K562 (cell line): ENCODE data around the gene NARF.

Experiments used
- CHD4 ChIP-seq: fragments of 200-600 bp; sonication (generic); IDR thresholded peaks from 3 replicates; pipeline ENCODE4 v1.6.1; 2012; ENCODE audit warnings: low read depth, mild to moderate bottlenecking, mixed read lengths, low read length, inconsistent platforms; ENCODE audit not compliant: insufficient read depth, insufficient replicate concordance, poor library complexity, severe bottlenecking
- EGR1 ChIP-seq: fragments of 450-650 bp; conservative IDR thresholded peaks from 2 replicates; pipeline ENCODE4 v1.6.1; 2017; ENCODE audit warnings: mild to moderate bottlenecking
- ETV5 ChIP-seq: sonication (generic); formaldehyde crosslinking; IDR thresholded peaks from 2 replicates; pipeline ENCODE4 v1.4.0; 2020; ENCODE audit warnings: low read depth, mild to moderate bottlenecking, missing genetic modification reagents
- FOXP1 ChIP-seq: sonication (generic); formaldehyde crosslinking; IDR thresholded peaks from 2 replicates; pipeline ENCODE4 v1.8.0; 2022; ENCODE audit warnings: mild to moderate bottlenecking, missing genetic modification reagents
- MAFK ChIP-seq: IDR thresholded peaks from 2 replicates; pipeline ENCODE4 v1.6.1; 2011; ENCODE audit warnings: low read length, improper control_type of control experiment
- SP2 ChIP-seq: IDR thresholded peaks from 2 replicates; pipeline ENCODE4 v1.6.1; 2011; ENCODE audit warnings: mild to moderate bottlenecking, low read depth, low read length, moderate library complexity; ENCODE audit not compliant: poor library complexity, severe bottlenecking; ENCODE audit errors: extremely low read depth
- TF ChIP-seq, protein P1 (sequence below), 3 experiments: IDR thresholded peaks in 2 of 3; conservative IDR thresholded peaks in 1 of 3; 2 replicates each; pipeline ENCODE4 v1.5.1; 2011 to 2012; ENCODE audit warnings: low read length in 3 of 3, mild to moderate bottlenecking in 3 of 3, control low read depth in 2 of 3, improper control_type of control experiment in 1 of 3, inconsistent platforms in 1 of 3, low read depth in 1 of 3, mixed read lengths in 1 of 3, moderate library complexity in 1 of 3; ENCODE audit not compliant: insufficient read depth in 2 of 3
- TF ChIP-seq, protein P2 (sequence below): fragments of 250-450 bp; sonication (Bioruptor Pico); IDR thresholded peaks from 2 replicates; pipeline ENCODE4 v1.5.0; 2020; ENCODE audit warnings: mild to moderate bottlenecking, borderline replicate concordance
- TF ChIP-seq, protein P3 (sequence below): sonication (generic); formaldehyde crosslinking; IDR thresholded peaks from 2 replicates; pipeline ENCODE4 v1.9.0; 2022; ENCODE audit warnings: mild to moderate bottlenecking, missing genetic modification reagents
- TF ChIP-seq, protein P4 (sequence below): fragments of 450-650 bp; IDR thresholded peaks from 2 replicates; pipeline ENCODE4 v1.6.1; 2016; ENCODE audit warnings: missing biosample characterization, missing genetic modification characterization

DNA sequence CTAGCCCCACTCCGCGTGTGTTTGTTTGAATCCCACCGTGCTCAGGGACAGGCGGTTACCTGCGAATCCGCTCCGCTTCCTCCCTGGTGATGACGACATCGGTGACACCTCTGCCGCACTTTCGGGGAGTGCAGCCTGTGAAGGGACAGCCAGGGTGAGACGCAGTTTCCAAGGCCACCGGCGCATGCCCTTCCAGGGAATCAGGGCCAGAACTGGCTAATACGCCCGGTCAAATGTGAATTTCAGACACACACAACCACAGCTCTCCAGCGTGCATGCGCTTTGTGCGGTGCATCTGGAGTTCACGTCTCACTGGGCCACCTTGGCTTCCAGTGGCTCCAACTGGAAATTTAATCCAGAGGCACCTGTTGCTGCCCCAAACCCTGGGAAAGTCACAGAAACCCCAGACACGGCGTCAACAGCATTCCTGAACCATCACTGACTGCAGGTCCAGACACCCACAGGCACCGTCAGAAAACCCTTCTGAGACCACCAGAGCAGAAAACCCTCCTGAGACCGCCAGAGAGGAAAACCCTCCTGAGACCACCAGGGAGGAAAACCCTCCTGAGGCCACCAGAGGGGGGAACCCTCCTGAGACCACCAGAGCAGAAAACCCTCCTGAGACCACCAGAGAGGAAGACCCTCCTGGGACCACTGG lies 47.0 kb upstream of the NARF start:
- TF ChIP-seq, protein P1, sequence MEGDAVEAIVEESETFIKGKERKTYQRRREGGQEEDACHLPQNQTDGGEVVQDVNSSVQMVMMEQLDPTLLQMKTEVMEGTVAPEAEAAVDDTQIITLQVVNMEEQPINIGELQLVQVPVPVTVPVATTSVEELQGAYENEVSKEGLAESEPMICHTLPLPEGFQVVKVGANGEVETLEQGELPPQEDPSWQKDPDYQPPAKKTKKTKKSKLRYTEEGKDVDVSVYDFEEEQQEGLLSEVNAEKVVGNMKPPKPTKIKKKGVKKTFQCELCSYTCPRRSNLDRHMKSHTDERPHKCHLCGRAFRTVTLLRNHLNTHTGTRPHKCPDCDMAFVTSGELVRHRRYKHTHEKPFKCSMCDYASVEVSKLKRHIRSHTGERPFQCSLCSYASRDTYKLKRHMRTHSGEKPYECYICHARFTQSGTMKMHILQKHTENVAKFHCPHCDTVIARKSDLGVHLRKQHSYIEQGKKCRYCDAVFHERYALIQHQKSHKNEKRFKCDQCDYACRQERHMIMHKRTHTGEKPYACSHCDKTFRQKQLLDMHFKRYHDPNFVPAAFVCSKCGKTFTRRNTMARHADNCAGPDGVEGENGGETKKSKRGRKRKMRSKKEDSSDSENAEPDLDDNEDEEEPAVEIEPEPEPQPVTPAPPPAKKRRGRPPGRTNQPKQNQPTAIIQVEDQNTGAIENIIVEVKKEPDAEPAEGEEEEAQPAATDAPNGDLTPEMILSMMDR (IDR thresholded peaks at IDR 0.05 in 2 of 3, conservative IDR thresholded peaks at IDR 0.05 in 1 of 3; ENCODE audit: insufficient read depth in 2 of 3, low read depth in 1 of 3, low read length in 3 of 3) = no peak
- TF ChIP-seq CHD4 (no peak), SP2 (no peak), EGR1 (no peak), ETV5 (no peak), MAFK (no peak), FOXP1 (CRISPR knock-in tag) (no peak)
- TF ChIP-seq, protein P2, sequence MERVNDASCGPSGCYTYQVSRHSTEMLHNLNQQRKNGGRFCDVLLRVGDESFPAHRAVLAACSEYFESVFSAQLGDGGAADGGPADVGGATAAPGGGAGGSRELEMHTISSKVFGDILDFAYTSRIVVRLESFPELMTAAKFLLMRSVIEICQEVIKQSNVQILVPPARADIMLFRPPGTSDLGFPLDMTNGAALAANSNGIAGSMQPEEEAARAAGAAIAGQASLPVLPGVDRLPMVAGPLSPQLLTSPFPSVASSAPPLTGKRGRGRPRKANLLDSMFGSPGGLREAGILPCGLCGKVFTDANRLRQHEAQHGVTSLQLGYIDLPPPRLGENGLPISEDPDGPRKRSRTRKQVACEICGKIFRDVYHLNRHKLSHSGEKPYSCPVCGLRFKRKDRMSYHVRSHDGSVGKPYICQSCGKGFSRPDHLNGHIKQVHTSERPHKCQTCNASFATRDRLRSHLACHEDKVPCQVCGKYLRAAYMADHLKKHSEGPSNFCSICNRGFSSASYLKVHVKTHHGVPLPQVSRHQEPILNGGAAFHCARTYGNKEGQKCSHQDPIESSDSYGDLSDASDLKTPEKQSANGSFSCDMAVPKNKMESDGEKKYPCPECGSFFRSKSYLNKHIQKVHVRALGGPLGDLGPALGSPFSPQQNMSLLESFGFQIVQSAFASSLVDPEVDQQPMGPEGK (CRISPR knock-in tag) = no peak
- TF ChIP-seq, protein P3, sequence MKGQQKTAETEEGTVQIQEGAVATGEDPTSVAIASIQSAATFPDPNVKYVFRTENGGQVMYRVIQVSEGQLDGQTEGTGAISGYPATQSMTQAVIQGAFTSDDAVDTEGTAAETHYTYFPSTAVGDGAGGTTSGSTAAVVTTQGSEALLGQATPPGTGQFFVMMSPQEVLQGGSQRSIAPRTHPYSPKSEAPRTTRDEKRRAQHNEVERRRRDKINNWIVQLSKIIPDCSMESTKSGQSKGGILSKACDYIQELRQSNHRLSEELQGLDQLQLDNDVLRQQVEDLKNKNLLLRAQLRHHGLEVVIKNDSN = no peak
- TF ChIP-seq, protein P4, sequence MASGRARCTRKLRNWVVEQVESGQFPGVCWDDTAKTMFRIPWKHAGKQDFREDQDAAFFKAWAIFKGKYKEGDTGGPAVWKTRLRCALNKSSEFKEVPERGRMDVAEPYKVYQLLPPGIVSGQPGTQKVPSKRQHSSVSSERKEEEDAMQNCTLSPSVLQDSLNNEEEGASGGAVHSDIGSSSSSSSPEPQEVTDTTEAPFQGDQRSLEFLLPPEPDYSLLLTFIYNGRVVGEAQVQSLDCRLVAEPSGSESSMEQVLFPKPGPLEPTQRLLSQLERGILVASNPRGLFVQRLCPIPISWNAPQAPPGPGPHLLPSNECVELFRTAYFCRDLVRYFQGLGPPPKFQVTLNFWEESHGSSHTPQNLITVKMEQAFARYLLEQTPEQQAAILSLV (tag) = no peak
